ENCODE results near the gene DGKD.
A peak's percentile ranks its signal among the peaks of the same experiment; 100 is the strongest.

Gene DGKD, protein sequence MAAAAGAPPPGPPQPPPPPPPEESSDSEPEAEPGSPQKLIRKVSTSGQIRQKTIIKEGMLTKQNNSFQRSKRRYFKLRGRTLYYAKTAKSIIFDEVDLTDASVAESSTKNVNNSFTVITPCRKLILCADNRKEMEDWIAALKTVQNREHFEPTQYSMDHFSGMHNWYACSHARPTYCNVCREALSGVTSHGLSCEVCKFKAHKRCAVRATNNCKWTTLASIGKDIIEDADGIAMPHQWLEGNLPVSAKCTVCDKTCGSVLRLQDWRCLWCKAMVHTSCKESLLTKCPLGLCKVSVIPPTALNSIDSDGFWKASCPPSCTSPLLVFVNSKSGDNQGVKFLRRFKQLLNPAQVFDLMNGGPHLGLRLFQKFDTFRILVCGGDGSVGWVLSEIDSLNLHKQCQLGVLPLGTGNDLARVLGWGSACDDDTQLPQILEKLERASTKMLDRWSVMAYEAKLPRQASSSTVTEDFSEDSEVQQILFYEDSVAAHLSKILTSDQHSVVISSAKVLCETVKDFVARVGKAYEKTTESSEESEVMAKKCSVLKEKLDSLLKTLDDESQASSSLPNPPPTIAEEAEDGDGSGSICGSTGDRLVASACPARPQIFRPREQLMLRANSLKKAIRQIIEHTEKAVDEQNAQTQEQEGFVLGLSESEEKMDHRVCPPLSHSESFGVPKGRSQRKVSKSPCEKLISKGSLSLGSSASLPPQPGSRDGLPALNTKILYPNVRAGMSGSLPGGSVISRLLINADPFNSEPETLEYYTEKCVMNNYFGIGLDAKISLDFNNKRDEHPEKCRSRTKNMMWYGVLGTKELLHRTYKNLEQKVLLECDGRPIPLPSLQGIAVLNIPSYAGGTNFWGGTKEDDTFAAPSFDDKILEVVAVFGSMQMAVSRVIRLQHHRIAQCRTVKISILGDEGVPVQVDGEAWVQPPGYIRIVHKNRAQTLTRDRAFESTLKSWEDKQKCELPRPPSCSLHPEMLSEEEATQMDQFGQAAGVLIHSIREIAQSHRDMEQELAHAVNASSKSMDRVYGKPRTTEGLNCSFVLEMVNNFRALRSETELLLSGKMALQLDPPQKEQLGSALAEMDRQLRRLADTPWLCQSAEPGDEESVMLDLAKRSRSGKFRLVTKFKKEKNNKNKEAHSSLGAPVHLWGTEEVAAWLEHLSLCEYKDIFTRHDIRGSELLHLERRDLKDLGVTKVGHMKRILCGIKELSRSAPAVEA

GRCh38 chr2:233353769-233354499 lies at the start of gene DGKD:
TSS of gene DGKD (plus strand) at chr2:233354494. CDS start at chr2:233354519, 25 bp downstream.
- DNase-seq, result peak in 30 of 58 donors; percentile 28 to 72 (median 54)

GRCh38 chr2:233307565-233307964 lies 46.7 kb upstream of the DGKD start, which contains the start of gene SAG:
TSS of gene SAG (plus strand) at chr2:233307816. CDS start at chr2:233309190, 1,374 bp downstream.
- DNase-seq, result no peak

DNA sequence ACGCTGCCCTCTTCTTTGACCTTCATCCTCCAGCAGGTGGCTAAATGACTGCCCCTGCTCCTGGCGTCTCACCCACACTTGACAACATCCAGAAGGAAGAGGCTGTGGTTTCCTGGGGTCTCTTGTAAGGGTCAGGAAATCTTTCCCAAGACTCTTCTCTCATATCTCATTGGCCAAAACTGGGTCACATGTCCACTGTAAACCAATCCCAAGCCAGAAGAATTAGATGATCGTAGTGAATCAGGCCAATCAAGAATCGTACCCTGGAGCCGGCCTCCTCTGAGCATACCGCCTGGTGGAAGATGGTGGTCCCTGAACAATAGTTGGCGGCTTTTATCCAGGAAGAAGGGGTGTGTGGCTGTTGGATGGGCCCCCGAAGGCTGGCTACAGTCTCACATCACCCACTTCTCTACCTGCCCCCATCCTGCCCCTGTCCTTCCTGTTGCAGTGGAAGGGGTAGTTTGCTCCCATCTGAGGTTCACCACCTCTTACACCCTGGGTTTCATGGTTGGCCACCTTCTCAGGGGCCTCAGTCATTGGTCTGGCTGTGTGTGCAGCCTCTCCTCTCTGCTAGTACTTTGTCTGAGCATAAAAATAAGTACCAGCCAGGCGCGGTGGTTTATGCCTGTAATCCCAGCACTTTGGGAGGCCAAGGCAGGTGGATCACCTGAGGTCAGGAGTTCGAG lies 42.9 kb upstream of the DGKD start:
- DNase-seq, result no peak

- DNase-seq, result no peak
Measured at GRCh38 chr2:233312874-233313273, 41.4 kb upstream of the DGKD start.

DNA sequence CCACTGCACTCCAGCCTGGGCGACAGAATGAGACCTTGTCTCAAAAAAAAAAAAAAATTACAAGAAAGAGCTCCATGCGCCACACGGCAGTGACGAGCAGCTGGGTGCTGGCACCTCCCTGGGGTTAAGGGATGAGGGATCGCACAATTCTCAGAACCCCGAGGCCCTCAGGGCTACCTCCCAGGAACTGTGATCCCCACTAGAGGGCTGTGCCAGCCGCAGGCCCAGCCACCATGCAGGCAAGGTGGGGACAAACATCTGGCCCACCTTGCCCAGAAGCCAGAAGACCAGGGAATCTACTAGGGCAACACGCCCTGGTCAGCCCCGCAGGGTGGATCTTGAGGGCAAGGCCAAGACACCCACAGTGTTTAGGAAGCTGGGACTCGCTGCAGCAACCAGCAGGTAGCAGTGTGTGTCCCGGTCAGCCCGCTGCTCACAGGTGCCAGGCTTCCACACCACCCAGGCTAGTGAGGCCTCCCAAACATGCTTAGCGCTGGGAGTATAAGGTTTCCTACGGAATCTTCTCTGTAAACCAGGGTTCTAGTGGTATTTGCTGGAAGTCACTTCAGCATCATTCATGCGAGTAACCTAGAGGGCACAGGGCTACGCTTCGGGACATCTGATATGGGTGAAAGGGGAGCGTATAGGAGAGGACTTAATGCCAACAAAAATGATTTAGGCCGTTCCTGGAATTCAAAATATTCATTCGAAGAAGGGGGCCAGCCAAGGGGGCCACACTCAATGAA lies 39.9 kb upstream of the DGKD start:
- DNase-seq, result no peak

GRCh38 chr2:233317196-233317943 lies 36.9 kb upstream of the DGKD start:
- no peak for DNase-seq

GRCh38 chr2:233319256-233319655 lies 35.0 kb upstream of the DGKD start:
- DNase-seq, result peak in 2 of 58 donors; percentile 10 to 12

DNA sequence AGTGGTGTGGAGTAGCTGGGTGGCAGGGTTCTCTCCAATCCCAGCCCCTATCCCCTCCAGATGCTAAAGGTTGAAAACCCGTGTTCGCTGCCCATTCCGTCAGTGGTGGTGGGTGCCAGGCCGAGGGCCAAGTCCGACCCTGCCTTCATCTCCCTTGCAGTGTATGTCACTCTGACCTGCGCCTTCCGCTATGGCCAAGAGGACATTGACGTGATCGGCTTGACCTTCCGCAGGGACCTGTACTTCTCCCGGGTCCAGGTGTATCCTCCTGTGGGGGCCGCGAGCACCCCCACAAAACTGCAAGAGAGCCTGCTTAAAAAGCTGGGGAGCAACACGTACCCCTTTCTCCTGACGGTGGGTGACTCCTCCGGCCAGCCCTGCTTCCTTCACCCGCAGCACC lies 33.8 kb upstream of the DGKD start:
- no peak for DNase-seq

DNA sequence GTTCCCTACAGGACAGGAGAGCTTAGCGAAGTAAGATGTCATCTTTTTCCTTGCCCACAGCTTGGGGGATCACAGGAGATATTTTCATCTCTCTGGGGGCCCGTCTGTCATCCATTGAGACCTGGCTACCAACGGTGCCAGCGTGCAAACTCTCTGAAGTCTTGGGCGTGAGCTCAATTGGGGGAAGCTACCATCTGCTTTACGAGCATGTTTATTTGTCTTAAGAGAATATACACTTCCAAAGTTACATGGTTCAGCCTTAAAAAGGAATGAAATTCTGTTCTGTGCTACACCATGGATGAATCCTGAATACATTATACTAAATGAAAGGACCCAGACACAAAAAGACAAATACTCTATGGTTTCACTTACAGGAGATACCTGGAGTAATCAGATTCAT lies 33.1 kb upstream of the DGKD start:
- DNase-seq, result no peak

- no peak for DNase-seq
Measured at GRCh38 chr2:233323851-233324250, 30.4 kb upstream of the DGKD start.

DNA sequence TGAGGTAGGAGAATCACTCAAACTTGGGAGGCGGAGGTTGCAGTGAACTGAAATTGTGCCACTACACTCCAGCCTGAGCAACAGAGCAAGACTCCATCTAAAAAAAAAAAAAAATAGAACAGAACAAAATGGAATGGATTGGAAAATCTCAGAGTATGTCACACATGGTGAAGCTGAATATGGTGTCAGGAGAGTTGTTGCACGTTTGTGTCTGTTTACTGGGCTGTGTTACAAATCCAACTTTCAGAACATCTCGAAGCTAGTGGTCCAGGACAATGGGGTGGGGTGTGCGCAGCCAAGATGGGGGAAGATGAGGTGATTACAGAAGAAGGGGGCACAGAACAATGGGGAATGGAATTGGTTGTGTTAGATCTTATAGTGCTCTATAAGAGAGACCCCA lies 29.0 kb upstream of the DGKD start:
- DNase-seq, result no peak

DNA sequence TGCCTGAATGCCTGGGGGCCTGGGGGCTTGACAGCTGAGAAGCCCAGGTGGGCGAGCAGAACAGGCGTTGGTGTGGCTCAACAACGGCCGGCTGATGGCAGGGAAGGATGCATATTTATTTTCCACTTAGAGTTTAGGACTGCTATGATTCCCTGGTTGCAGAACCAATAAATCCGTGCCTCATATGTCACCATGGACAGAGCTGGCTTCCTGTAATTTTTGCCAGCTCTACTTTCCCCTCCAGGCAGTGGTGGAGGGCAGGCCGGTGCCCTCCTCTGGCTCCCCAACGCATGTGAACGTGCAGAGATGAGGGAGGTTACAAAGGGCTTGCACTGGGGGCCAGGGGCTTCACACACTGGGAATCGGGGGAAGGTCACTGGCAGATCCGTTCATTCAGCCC lies 28.5 kb upstream of the DGKD start:
- DNase-seq, result no peak

DNA sequence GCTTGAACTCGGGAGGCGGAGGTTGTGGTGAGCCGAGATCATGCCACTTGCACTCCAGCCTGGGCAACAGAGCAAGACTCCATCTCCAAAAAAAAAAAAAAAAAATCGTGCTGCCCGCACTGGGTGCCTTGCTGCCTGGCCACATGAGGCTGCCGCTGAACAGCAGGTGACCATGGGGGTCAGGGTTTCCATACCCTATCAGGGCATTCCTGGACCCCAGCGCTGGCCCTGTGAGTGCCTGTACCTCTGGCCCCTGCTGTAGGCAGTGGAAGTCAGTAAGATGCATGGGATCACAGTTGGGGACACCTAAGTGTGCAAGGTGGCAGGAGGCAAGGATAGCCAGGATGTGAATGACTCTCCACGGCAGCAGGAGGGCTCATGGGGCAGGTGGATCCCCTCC lies 27.8 kb upstream of the DGKD start:
- no peak for DNase-seq

- DNase-seq, result no peak
Measured at GRCh38 chr2:233328922-233329321, 25.4 kb upstream of the DGKD start.

GRCh38 chr2:233329489-233330135 lies 24.7 kb upstream of the DGKD start:
- DNase-seq, result no peak

DNA sequence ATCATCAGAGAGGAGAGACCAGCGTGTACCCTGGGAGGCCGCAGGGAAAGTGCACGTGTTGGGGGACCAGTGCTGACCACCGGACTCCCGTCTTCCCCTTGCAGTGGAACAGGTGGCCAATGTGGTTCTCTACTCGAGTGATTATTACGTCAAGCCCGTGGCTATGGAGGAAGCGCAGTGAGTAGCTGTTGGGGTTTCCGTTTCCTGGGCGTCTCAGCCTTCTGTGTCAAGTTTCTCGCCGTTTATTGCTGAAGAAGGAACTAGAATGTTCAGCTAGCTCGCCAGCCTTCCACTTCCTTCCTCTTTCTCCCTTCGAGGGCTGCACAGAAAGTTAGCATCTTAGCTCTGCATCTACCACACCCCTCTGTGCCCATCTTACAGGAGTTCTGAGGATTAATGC lies 22.8 kb upstream of the DGKD start:
- DNase-seq, result peak in 31 of 58 donors; percentile 9 to 78 (median 32)

DNA sequence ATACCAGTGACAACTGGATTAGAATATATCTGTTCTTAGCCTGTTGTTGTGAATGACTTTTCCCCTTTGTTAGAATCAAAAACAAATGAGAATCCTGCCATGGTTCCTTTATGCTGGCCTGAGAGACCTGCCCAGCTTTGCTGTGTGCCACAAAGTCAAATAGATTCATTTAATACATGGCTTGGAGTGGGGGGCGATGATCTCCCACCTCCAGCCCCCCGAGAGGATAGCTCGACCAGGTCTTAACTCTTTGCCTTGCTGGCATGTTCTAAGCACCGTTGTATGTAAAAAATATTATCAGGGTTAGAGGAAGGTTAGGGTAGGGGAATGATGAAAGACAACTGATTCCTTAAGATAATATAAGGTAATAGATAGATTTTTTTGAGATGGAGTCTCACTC lies 22.2 kb upstream of the DGKD start:
- DNase-seq, result no peak

DNA sequence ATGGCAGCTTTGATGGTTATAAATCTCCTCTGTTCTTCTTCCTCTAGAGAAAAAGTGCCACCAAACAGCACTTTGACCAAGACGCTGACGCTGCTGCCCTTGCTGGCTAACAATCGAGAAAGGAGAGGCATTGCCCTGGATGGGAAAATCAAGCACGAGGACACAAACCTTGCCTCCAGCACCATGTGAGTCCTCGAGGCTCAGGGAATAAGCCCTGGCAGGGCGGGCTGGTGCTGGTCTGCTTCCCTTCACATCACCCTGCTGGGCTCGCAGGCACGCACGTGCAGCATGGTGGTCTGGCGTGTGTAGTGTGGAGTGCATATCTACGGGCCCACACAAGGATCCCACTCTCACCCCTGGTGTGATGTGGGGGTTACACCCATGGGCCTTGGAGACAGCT lies 19.4 kb upstream of the DGKD start:
- no peak for DNase-seq
